Measurements from ENCODE around the gene BCL2L14. TPM values are rescaled to one million over a fixed set of nuclear protein-coding genes. Genes with fewer than 3 reads are reported as not detected.

Gene BCL2L14
- total RNA-seq = not detected in 2 replicates

GRCh38 chr12:12070674-12071656 lies at the start of gene BCL2L14:
TSS of gene BCL2L14 (plus strand) at chr12:12070939. CDS start at chr12:12079306, 8,367 bp downstream.

Other genes with a start within 250 kb of the BCL2L14 start
- 41.8 and 49.1 TPM in 2 replicates for gene LRP6, start 196.1 kb downstream of the BCL2L14 start, total RNA-seq

Data from thoracic aorta endothelial cell (primary cell).